Hematopoietic multipotent progenitor cell treated with erythropoietin and hydrocortisone succinate and interleukin-3 and kit ligand, for 6 days (in vitro differentiated cells): Measurements from ENCODE around the gene EHMT1.
A peak's percentile ranks its signal among the peaks of the same experiment; 100 is the strongest.
"Not testable (repeated sequence)": the region's sequence is repeated elsewhere in the genome, so short reads cannot be mapped to it uniquely, and the experiment has no call there.

Source experiments
- DNase-seq: peaks from one replicate; pipeline ENCODE4 v3.0.0-alpha.2; 2015

Gene EHMT1

GRCh38 chr9:137765536-137765935, 146.7 kb downstream of the EHMT1 start:
- DNase-seq = no peak

DNA sequence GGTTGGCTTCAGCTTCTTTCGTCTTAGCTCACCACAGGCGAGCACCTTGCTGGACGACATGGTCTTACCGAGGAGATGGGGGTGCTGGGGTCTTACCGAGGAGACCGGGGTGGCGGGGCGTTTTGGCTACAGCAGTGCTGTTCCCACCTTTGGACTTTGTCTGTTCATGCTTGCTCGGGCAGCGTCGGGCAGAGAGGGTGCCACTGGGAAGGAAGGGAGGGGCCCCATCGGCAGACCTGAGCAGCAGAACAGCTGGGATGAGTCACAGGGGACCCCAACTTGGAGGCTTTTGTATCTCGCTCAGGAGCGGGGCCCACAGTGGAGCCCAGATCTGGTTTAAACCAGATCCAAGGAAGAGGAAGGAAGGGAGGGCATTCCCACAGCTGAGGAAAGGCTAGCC, 152.8 kb downstream of the EHMT1 start:
- no peak for DNase-seq

DNA sequence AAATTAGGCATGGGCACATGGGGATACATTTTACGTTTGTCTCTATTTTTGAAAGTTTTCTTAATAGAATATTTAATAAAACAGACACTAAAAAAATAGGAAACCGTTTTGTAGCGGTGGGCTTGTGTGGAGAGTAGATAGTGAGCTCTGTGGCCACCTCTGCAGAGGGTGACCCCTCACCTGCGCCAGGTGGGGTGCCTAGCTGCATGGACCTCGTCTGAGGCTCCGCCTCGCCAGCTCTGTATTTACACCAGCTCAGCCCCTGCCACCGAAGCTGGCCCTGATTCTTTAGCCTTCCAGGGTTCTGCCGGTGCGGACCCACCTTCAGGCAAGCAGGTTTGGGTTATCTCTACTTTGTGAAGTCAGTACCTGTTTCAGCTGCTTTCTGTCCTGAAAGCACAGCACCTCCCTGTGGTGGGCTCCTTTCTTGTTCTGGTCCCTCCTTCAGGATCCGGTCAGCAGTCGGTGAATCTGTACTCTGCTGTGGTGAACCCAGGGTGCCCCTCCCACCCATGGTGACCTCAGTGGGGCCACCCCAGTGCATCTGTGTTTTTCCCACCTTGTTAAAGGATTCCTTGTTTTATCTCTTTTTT, 153.6 kb downstream of the EHMT1 start:
- DNase-seq = no peak

- no peak for DNase-seq
These were observed 156.1 kb downstream of the EHMT1 start for GRCh38 chr9:137774775-137775386.

DNA sequence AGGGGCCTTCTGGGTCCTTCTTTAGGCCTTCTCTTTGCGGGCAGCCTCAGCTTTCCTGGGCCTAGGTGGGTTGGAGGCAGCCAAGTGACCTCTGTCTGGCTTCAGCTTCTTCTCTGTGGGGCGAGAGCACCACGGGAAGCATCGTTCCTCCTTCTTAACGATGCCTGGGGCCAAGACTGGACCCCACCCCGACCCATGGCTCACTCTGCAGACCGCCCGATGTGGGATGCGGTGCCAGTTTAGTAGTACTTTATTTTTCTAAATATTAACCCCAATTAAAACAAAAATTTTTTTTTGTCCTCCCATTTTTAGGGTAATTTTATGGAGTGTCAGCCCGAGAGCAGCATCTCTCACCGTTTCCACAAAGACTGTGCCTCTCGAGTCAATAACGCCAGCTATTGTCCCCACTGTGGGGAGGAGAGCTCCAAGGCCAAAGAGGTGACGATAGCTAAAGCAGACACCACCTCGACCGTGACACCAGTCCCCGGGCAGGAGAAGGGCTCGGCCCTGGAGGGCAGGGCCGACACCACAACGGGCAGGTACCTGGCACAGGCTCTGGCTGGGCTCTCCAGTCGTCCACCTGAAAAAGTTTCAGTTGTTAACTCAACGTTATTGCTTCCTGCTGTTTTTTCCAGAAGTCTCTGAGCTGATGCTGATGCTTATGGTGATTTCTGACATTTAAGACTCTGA, 157.6 kb downstream of the EHMT1 start:
- no peak for DNase-seq

GRCh38 chr9:137777761-137778160, 159.0 kb downstream of the EHMT1 start:
- DNase-seq = no peak

DNA sequence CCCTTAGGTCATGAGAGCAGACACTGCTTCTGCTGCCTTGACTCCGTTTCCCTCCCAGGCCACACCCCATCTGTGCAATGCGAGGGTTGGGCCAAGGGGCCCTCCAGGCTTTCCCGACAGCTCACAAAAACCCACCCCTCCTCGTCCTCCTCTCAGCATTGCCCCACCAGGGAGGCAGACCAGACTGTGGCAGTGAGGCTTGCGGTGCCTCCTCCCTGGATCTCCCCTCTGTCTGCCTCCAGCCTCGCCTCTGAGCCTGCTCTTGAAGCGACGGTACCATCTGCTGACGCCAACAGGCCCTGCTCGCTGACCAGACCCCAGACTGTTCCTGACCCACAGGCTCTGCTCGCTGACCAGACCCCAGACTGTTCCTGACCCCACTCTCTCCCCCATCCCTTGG, 159.5 kb downstream of the EHMT1 start:
- no peak for DNase-seq

- no peak for DNase-seq
These were observed 160.1 kb downstream of the EHMT1 start for GRCh38 chr9:137778914-137779313.

- DNase-seq = not testable (repeated sequence)
These were observed 161.2 kb downstream of the EHMT1 start for GRCh38 chr9:137780031-137780430.

- no peak for DNase-seq
These were observed 163.2 kb downstream of the EHMT1 start for GRCh38 chr9:137781906-137782585.

- no peak for DNase-seq
These were observed 164.7 kb downstream of the EHMT1 start for GRCh38 chr9:137783521-137783920.

- DNase-seq = no peak
These were observed 165.2 kb downstream of the EHMT1 start for GRCh38 chr9:137784046-137784445.

- DNase-seq = no peak
These were observed 166.1 kb downstream of the EHMT1 start for GRCh38 chr9:137784641-137785513.

GRCh38 chr9:137785704-137786161, 166.9 kb downstream of the EHMT1 start:
- DNase-seq = no peak

DNA sequence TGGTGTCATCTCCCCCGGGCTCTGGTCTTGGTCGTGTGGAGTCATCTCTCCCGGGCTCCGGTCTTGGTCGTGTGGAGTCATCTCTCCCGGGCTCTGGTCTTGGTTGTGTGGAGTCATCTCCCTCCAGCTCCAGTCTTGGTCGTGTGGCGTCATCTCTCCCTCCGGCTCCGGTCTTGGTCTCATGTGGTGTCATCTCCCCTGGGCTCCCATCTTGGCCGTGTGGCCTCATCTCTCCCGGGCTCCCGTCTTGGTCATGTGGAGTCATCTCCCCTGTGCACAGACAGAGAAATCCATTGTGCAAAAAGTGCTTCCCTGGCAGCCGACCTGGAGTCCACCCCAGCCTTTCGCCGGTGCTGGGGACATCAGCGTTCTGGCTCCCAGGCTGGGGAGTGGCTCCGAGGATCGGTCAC, 167.7 kb downstream of the EHMT1 start:
- DNase-seq = no peak

DNA sequence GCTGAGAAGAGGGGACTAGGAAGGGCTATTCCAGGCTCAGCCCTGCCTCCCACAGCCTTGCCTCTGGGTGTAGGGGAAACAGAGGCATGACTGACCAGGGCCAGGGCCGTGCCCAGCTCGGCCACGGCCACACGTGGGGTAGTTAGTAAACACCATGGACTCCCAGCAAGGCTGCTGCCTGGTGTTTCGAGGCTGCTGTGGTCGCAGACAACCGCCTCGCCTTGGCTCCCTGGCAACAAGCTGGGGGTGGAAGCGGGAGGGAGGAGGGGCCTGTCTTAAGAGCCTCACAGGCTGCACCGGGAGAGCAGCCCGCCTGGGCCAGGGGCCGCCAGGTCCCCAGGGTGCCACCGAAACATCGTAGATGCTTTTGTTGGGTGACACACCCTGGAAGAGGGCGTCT, 168.6 kb downstream of the EHMT1 start:
- peak; percentile 35 for DNase-seq

GRCh38 chr9:137787786-137788505, 169.1 kb downstream of the EHMT1 start:
- no peak for DNase-seq

DNA sequence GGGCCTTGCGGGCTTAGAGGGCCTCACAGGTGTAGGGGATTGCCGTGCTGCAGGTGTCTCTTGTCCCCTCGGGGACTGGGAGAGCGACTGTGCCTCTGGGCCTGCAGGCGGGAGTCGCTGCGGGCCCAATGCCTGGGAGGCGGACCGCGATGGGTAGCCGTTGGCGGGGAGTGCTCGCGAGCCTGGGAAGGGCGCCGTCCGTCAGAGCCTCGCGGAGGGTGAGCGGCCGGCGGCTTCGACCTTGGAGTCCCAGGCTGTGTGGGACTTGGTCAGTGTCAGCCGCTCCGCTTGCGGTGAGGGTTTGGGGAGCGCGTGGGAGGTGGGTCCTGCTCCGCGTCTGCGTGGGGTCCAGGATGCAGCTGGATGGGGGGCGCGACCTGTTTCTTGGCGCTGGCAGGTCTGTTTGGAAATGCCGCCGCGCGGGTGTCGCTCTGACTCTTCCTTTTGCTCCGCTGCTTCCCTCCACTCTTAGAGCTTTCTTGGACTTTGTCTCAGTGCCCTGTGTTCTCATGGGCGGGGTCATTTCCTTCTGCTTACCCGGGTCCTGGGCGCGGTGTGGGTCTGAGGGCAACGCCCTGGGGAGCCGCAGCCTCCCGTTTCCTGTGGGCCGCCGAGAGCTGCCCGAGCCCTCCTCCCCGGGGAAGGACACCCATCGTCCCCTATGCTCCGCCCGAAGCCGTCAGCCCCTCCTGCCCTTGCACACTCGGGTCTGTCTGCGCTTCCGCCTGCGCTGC, 169.9 kb downstream of the EHMT1 start:
- peak; percentile 82 for DNase-seq

DNA sequence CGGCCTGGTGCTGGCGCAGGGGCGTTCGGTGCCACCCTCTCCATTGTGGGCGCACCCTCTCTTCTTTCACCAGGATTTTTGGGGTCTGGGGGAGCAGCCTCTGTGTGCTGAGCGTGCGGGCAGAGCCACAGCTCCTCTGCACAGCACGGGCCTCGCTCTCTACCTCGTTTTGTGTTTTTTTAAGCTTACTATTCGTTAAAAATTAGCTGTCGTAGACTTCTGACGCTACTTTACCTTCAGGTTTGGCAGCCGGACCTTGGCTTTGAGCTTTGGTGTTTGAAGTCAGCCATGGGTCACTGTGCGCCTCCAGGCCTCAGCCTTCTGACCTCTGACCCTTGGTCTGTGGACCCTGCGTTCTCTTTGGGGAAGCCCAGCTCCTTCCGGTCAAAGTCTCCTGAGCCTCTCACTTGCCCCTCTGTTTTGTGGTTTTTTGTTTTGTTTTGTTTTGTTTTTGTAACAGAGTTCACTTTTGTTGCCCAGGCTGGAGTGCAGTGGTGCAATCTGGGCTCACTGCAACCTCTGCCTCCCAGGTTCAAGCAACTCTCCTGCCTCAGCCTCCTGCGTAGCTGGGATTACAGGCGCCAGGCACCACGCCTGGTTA, 170.6 kb downstream of the EHMT1 start:
- DNase-seq = no peak

DNA sequence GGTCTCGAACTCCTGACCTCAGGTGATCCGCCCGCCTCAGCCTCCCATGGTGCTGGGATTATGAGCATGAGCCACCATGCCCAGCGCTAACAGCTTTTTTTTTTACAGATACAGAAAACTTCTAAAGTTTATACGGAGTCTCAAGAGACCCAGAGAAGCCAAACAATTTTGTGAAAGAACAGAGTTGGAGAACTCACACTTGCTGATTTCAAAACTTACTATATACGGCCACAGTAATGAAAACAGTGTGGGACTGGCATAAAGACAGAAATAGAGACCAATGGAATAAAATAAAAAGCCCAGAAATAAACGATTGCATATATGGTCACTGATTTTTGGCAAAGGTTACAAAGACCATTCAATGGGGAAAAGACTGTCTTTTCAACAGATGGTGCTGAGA, 173.1 kb downstream of the EHMT1 start:
- no peak for DNase-seq
